Psoas muscle (tissue), 8 donors: Measurements from ENCODE around the gene ARRB2. TPM values are rescaled to one million over a fixed set of nuclear protein-coding genes. Genes with fewer than 3 reads are reported as not detected.
A peak's percentile ranks its signal among the peaks of the same experiment; 100 is the strongest.
"Not testable (repeated sequence)": the region's sequence is repeated elsewhere in the genome, so short reads cannot be mapped to it uniquely, and the experiment has no call there.

Experiments
- ATAC-seq, 4 donors: fragments of 200-7000 bp; cut with Tn5 transposase; one replicate each; pipeline ENCODE4 v1.9.1; 2020; ENCODE audit warnings: moderate library complexity in 3 of 4, mild to moderate bottlenecking in 2 of 4
- DNase-seq, 2 donors: peaks; one replicate each; pipeline ENCODE4 v3.0.0-alpha.2; 2020
- H3K27ac ChIP-seq: fragments of 200-600 bp; one replicate; pipeline ENCODE4 v1.8.0; 2022
- H3K27me3 ChIP-seq, 3 donors: fragments of 200-600 bp in 1 of 3; one replicate each; pipeline versions ENCODE4 v1.6.1 to v1.8.0; 2013 to 2022; ENCODE audit warnings: low read length in 2 of 3, mild to moderate bottlenecking in 2 of 3, moderate library complexity in 1 of 3; ENCODE audit not compliant: insufficient read depth in 3 of 3
- H3K36me3 ChIP-seq, 2 donors: fragments of 200-600 bp in 1 of 2; one replicate each; pipeline versions ENCODE4 v1.6.1 to v1.8.0; 2013 to 2022; ENCODE audit warnings: low read depth in 1 of 2, mild to moderate bottlenecking in 1 of 2, moderate library complexity in 1 of 2; ENCODE audit not compliant: insufficient read depth in 1 of 2
- H3K4me1 ChIP-seq: fragments of 200-600 bp; one replicate; pipeline ENCODE4 v1.8.0; 2022
- H3K4me3 ChIP-seq: fragments of 200-600 bp; one replicate; pipeline ENCODE4 v1.8.0; 2022; ENCODE audit warnings: mild to moderate bottlenecking
- H3K9me3 ChIP-seq: fragments of 200-600 bp; one replicate; pipeline ENCODE4 v1.8.0; 2022
- CTCF ChIP-seq: fragments of 200-600 bp; IDR thresholded peaks from one replicate; pipeline ENCODE4 v1.8.0; 2022; ENCODE audit warnings: antibody characterized with exemption
- WGBS, 3 donors: extraction: QIAGEN DNeasy Blood & Tissue Kit; methylation state at CpG; one replicate each; pipeline versions ENCODE4 v1.1.6 to v1.1.7; 2013; 5-methylcytosine and 5-hydroxymethylcytosine counted together
- intact Hi-C, 2 donors: fragments of 100-400 bp; cut with DNase I; formaldehyde crosslinking; loops; one replicate each; pipeline versions ENCODE4 v1.11.0 to v1.14.2; 2022
- polyA plus RNA-seq, 3 donors: library from polyadenylated mRNA; stranded (reverse); fragments of 200-250 nt; gene quantifications; one replicate each; pipeline ENCODE4 v1.2.3, GENCODE V29; 2013
- total RNA-seq, 4 donors: library from RNA; stranded (reverse); fragmentation: NEBNext Ultra II Directional in 2 of 4; extraction: Animal tissue kit (Norgen Biotek cat#: 25700) in 2 of 4; gene quantifications; one replicate each; pipeline versions ENCODE4 v1.2.1 to v1.2.4, GENCODE V29; 2021 to 2023
- donor health status: healthy with polysubstance abuse.
- donor health status: DM: no; HTN: no; CAD: no; lungs with moderate emphysema.
- donor health status: Bipolar disorder and iron deficiency.
- donor health status: healthy.
- donor health status: DM: yes; HTN: yes; CAD: no.
- donor health status: DM: no; HTN: no; CAD: no.
- donor health status: DM: no; HTN: no; CAD: no.
- donor health status: DM: yes; HTN: yes; CAD: no.

The ARRB2 gene
- total and polyA plus RNA-seq, 7 donors, result 6.6 to 16.5 (median 12.1) TPM

GRCh38 chr17:4711661-4712181 is 1.3 kb downstream of the ARRB2 start:
- no peak for TF ChIP-seq CTCF
- ATAC-seq (peak in 3 of 4 donors; percentile 16 to 42 (median 29)), DNase-seq (peak; percentile 33 to 70)
- H3K9me3 ChIP-seq, result no peaks in the 10 kb centered on the region
- peak overlapping the region; percentile 72 for H3K4me3 ChIP-seq
- 23 to 28% (median 24%) methylated on average over 6 of the region's 6 CpGs for WGBS, 3 donors
- H3K27me3 ChIP-seq, result no peaks in the 10 kb centered on the region
- peaks cover 15% of the 10 kb centered on the region for H3K4me1 ChIP-seq
- H3K27ac ChIP-seq, result peak overlapping the region; percentile 54
- intact Hi-C loops, result loop anchor here in 1 of 2 donors (5.0 kb wide), 1 partner anchor 191 kb away; the partner anchor contains the start of gene CHRNE
- H3K36me3 ChIP-seq, result no peaks in the 10 kb centered on the region

GRCh38 chr17:4712526-4712925 is 2.1 kb downstream of the ARRB2 start:
- 68 to 84% (median 69%) methylated on average over 3 of the region's 3 CpGs for WGBS, 3 donors
- DNase-seq (no peak), ATAC-seq (no peak)
- H3K36me3 ChIP-seq, result peaks cover 0 to 4% of the 10 kb centered on the region in 2 donors
- H3K4me1 ChIP-seq, result peaks cover 15% of the 10 kb centered on the region
- intact Hi-C loops, result loop anchor here in 1 of 2 donors (5.0 kb wide), 1 partner anchor 190 kb away; the partner anchor contains the start of gene CHRNE
- peak overlapping the region; percentile 34 for H3K4me3 ChIP-seq
- no peaks in the 10 kb centered on the region for H3K27me3 ChIP-seq
- no peak overlapping the region for H3K27ac ChIP-seq
- TF ChIP-seq CTCF, result no peak
- no peaks in the 10 kb centered on the region for H3K9me3 ChIP-seq

- H3K4me3 ChIP-seq, H3K9me3 ChIP-seq, DNase-seq, H3K36me3 ChIP-seq, H3K27me3 ChIP-seq, H3K27ac ChIP-seq, ATAC-seq: not testable (repeated sequence)
- 80 to 85% (median 82%) methylated on average over 8 to 10 of the region's 15 CpGs for WGBS, 3 donors
- H3K4me1 ChIP-seq, result peaks cover 15% of the 10 kb centered on the region
- intact Hi-C loops, result loop anchor here in 1 of 2 donors (5.0 kb wide), 1 partner anchor 188 kb away; the partner anchor contains the start of gene CHRNE
These were observed 4.1 kb downstream of the ARRB2 start for GRCh38 chr17:4714340-4715062.

- peaks cover 0 to 10% of the 10 kb centered on the region in 2 donors for H3K36me3 ChIP-seq
- TF ChIP-seq CTCF, result no peak
- DNase-seq (no peak), ATAC-seq (no peak)
- H3K4me3 ChIP-seq, result no peak overlapping the region
- peaks cover 15% of the 10 kb centered on the region for H3K4me1 ChIP-seq
- intact Hi-C loops, result no loop called here
- WGBS, 3 donors, result 73 to 79% (median 74%) methylated on average over 11 of the region's 11 CpGs
- no peaks in the 10 kb centered on the region for H3K9me3 ChIP-seq
- no peak overlapping the region for H3K27ac ChIP-seq
- no peaks in the 10 kb centered on the region for H3K27me3 ChIP-seq
These were observed 4.8 kb downstream of the ARRB2 start for GRCh38 chr17:4715063-4715744.

- 98 to 99% (median 99%) methylated on average over 9 to 10 of the region's 10 CpGs for whole genome bisulfite sequencing, 3 donors
- peaks cover 0 to 10% of the 10 kb centered on the region in 2 donors for H3K36me3 ChIP-seq
- H3K27me3 ChIP-seq, result no peaks in the 10 kb centered on the region
- H3K4me3 ChIP-seq, result no peak overlapping the region
- peaks cover 13% of the 10 kb centered on the region for H3K4me1 ChIP-seq
- no peak for ATAC-seq
- no peak for TF ChIP-seq CTCF
- intact Hi-C loops, result no loop called here
- H3K27ac ChIP-seq, result no peak overlapping the region
- no peak for DNase-seq
- H3K9me3 ChIP-seq, result no peaks in the 10 kb centered on the region
These were observed 5.6 kb downstream of the ARRB2 start for GRCh38 chr17:4716081-4716480.
